Measurements from ENCODE around the gene ENGASE.

DNA sequence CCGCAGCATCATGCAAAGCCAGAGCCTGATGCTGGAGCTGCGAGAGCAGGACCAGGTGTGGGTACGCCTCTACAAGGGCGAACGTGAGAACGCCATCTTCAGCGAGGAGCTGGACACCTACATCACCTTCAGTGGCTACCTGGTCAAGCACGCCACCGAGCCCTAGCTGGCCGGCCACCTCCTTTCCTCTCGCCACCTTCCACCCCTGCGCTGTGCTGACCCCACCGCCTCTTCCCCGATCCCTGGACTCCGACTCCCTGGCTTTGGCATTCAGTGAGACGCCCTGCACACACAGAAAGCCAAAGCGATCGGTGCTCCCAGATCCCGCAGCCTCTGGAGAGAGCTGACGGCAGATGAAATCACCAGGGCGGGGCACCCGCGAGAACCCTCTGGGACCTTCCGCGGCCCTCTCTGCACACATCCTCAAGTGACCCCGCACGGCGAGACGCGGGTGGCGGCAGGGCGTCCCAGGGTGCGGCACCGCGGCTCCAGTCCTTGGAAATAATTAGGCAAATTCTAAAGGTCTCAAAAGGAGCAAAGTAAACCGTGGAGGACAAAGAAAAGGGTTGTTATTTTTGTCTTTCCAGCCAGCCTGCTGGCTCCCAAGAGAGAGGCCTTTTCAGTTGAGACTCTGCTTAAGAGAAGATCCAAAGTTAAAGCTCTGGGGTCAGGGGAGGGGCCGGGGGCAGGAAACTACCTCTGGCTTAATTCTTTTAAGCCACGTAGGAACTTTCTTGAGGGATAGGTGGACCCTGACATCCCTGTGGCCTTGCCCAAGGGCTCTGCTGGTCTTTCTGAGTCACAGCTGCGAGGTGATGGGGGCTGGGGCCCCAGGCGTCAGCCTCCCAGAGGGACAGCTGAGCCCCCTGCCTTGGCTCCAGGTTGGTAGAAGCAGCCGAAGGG is 26.4 kb upstream of the ENGASE start:
- TF ChIP-seq CTCF (IDR thresholded peaks at IDR 0.05; ENCODE audit: control extremely low read depth in 1 of 3, insufficient read depth in 1 of 3, low read depth in 1 of 3, low read length in 3 of 3) (no peak), SIN3A (conservative IDR thresholded peaks at IDR 0.05 in 1 of 2, IDR thresholded peaks at IDR 0.05 in 1 of 2; ENCODE audit: low read depth in 1 of 2, low read length in 2 of 2) (no peak), EP300 (IDR thresholded peaks at IDR 0.05; ENCODE audit: borderline replicate concordance in 1 of 2, low read depth in 2 of 2, low read length in 2 of 2) (no peak)
